Stimulated activated CD4-positive, alpha-beta T cell treated with anti-CD3 and anti-CD28 coated beads, Interleukin-1b, Interleukin-23, amount 100 ng/mL, for 24 hours (primary cell): ENCODE data around the gene C1orf232.

Source experiments
- DNase-seq, 4 experiments: peaks; one replicate each; pipeline ENCODE4 v3.0.0-alpha.2; 2020; ENCODE audit warnings: low read depth in 4 of 4, low spot score in 1 of 4

The C1orf232 gene

DNA sequence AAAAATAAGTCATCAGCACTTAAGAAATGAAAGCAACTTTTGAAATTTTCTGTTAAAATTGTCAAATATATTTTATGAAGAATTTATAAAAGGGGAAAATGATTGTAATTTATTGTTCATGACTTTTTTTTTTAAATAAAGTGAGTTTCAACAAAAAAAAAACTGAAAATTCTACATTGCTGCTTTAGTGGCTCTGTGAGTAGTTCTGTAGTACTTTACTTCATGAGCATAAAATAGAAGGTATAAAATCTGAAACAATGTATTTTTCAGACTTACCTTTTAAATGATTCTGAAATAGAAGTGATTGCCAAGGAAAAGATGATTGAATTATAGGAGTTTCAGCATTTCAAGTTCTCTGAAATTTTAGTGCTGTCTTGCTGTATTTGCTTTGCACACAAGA is 43.4 kb downstream of the C1orf232 start:
- DNase-seq: no peak

DNA sequence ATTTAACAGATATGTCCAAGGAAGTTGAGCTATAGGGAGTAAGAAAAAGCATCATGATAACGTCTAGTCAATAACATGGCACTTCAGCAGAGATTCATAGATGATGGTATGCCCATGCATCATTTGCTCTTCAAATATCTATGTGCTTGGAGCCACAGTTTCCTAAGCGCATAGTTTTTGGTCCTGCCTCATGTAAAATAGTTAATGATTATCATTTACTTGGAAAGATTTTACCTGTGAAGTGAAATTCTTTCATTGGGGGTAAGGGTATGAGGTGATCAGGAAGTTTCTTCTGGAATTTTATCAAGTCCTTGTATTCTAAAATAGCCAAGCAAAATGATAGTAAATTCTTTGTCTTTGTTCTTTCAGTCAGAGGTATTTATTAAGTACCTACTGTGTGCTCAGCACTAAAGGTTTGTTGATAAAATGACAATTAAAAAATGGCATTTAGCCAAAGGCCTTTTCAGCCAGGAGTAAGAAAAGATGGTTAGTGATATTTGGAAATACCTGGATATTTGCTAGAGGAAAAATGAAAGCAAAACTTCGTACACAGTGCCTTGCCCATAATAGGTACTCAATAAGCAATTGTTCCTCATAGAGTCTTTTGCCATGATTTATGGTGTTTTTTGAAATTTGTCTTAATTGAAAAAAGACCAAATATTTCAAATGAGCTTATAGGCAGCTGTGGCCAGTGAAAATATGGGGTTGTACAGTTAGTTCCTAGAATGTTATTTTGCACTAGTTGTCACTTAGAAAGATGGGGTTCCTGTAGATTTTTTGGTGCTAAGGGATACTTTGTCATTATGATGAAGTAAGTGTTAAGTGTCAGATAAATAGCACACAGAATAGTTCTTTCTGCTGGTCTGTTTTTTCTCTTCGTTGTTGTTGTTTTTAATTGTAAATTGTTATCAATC is 44.1 kb downstream of the C1orf232 start:
- no peak for DNase-seq

DNA sequence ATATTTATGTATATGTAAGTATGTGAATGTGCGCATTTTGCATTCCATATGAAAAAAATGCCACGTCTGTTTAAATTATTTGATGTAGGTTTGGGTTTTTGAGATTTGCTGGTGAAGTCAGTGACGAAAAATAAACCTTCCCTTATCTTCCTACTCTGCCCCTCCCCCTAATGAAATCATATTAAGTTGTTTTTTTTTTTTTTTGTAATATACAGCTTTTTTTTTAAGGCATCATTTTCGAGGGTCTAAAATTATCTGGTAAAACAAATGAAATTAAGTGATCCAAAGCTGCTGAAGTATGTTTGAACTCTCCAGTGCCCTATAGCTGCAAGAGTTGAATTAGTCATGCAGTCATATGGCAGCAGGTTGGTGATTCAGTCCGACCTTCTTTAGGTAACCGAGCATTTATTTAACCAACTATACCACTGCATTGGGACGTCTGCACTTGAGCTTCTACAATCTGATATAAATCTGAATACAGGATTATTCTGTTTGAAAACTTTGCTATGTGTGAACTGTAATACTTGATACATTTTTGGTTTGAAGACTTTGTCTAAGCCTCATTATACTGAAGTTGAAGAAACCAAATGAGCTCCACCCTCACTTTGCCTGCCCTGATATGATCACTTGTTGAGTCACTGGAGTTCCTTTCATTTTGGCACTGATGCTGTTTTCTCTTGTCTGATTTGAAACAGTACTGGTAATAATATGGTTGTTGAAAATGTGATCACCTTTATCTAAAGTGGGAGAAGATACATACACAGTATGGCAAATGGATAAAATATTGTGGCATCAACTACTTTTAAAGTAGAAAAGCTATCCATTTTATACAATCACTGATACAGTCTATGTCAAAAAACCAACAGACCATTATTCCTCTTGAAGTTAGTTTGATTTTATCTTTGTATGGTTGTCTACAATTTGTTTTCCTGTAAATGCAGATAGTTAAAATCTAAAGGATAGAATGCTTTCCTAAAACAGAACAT is 45.5 kb downstream of the C1orf232 start:
- DNase-seq: no peak

DNA sequence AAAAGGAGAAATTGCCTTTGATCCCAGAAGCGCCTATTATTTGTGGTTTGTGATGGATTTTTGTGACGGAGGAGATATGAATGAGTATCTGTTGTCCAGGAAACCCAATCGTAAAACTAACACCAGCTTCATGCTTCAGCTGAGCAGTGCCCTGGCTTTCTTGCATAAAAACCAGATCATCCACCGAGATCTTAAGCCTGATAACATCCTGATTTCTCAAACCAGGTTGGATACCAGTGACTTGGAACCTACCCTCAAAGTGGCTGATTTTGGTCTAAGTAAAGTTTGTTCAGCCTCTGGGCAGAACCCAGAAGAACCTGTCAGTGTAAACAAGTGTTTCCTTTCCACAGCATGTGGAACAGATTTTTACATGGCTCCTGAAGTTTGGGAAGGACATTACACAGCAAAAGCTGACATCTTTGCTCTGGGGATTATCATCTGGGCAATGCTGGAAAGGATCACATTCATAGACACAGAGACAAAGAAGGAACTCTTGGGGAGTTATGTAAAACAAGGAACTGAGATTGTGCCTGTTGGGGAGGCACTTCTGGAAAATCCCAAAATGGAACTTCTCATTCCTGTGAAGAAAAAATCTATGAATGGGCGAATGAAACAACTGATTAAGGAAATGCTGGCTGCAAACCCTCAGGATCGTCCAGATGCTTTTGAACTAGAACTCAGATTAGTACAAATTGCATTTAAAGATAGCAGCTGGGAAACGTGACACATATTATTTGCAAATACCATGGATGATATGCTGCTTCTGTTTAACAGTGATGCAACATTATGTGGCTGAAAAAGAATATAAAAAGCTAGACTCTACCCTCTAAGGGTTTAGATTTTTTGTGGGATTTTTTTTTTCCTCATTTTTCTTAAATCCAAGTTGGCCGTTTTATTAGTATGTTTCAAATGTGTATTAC is 46.6 kb downstream of the C1orf232 start:
- no peak for DNase-seq

DNA sequence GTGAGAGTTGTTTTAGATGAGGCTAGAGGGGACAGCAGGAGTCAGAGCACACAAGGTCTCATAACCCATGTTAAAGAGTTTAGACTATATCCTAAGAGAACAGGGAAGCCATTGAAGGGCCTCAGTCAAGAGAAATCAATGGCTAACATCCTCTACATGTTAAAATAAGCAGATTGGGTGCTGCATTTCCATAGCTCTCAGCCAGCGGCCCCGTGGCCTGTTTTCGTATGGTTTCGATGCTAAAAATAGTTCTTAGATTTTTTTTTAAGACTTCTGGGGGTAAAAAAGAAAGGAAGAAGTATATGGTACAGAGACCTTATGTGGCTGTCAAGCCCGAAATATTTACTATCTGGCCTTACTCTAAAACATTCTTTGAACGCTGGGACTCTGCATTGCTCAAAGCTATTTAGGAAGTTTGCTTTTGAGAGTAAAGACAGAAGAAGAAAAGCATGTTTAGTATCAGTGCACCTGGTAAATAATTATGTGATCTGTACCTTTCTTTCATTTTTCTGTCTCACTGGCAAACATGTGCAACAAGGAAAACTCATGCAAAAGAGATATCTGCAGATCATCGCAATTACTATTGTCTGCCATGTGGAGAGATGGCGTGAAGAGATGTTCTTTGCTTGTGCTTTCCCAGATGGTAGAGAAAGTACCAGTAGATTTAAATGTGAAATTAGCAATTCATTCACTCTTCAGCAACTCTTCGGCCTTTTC is 48.7 kb downstream of the C1orf232 start:
- no peak for DNase-seq

DNA sequence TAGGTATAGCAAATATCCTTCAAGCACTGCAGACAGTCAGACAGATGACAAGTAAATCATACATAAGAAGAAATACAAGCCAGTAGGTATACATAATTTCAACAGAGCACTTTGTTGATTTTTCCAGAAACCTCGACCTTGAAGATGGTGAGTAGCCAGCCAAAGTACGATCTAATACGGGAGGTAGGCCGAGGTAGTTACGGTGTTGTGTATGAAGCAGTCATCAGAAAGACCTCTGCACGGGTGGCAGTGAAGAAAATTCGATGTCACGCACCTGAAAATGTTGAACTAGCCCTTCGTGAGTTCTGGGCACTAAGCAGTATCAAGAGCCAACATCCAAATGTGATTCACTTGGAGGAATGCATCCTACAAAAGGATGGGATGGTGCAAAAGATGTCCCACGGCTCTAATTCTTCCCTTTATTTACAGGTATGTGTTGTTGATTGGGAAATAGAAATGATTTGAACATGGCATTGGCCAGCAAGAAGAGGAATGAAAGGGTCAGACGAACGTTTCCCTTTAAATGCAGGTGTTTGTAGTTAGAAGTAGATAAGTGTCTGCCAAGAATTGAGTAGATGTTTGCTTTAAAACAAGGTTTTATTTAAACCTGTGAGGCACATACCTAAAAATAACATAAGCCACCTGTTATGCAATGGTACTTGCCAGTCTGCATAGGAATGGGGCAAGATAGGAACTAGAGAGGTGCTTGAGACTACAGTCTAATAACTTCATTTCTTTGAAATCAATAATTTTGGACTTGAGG is 54.4 kb downstream of the C1orf232 start:
- DNase-seq: no peak
